Trophoblast cell (in vitro differentiated cells and primary cell): ENCODE data around the gene MYCT1.

Experiments used
- DNase-seq, 2 donors: peaks; one replicate each; pipeline ENCODE4 v3.0.0-alpha.2; 2016
- H2AFZ ChIP-seq: 2 replicates; pipeline ENCODE4 v1.6.1; 2013; ENCODE audit warnings: low read length, moderate library complexity, mild to moderate bottlenecking; ENCODE audit not compliant: insufficient read depth, poor library complexity
- H2AK5ac ChIP-seq: 2 replicates; pipeline ENCODE4 v1.6.1; 2013; ENCODE audit warnings: mild to moderate bottlenecking, low read length
- H2BK120ac ChIP-seq: 2 replicates; pipeline ENCODE4 v1.6.1; 2013; ENCODE audit warnings: low read length, mild to moderate bottlenecking, moderate library complexity; ENCODE audit not compliant: insufficient read depth, poor library complexity
- H2BK12ac ChIP-seq: 2 replicates; pipeline ENCODE4 v1.6.1; 2013; ENCODE audit warnings: mild to moderate bottlenecking, low read length, moderate library complexity
- H2BK5ac ChIP-seq: 2 replicates; pipeline ENCODE4 v1.6.1; 2013; ENCODE audit warnings: low read length, low read depth, moderate library complexity, mild to moderate bottlenecking; ENCODE audit not compliant: poor library complexity
- H3K14ac ChIP-seq: 2 replicates; pipeline ENCODE4 v1.6.1; 2013; ENCODE audit warnings: mild to moderate bottlenecking, low read length
- H3K18ac ChIP-seq: 2 replicates; pipeline ENCODE4 v1.6.1; 2013; ENCODE audit warnings: mild to moderate bottlenecking, low read length
- H3K23ac ChIP-seq: 2 replicates; pipeline ENCODE4 v1.6.1; 2013; ENCODE audit warnings: low read length
- H3K27ac ChIP-seq: 2 replicates; pipeline ENCODE4 v1.5.1; 2013; ENCODE audit warnings: low read depth, mild to moderate bottlenecking, inconsistent platforms, low read length, moderate library complexity
- H3K27me3 ChIP-seq: 2 replicates; pipeline ENCODE4 v1.6.1; 2013; ENCODE audit warnings: inconsistent platforms, mild to moderate bottlenecking, low read length, moderate library complexity; ENCODE audit not compliant: insufficient read depth
- H3K36me3 ChIP-seq, 2 experiments: 1 replicate in 1 of 2; 2 replicates in 1 of 2; pipeline ENCODE4 v1.6.1; 2013; ENCODE audit warnings: low read length in 2 of 2, mild to moderate bottlenecking in 2 of 2, moderate library complexity in 1 of 2; ENCODE audit not compliant: insufficient read depth in 2 of 2, control insufficient read depth in 1 of 2
- H3K4ac ChIP-seq: 2 replicates; pipeline ENCODE4 v1.6.1; 2013; ENCODE audit warnings: low read depth, mild to moderate bottlenecking, low read length, moderate library complexity
- H3K4me1 ChIP-seq, 2 experiments: 1 replicate in 1 of 2; 2 replicates in 1 of 2; pipeline ENCODE4 v1.6.1; 2013; ENCODE audit warnings: low read length in 2 of 2, mild to moderate bottlenecking in 2 of 2, moderate library complexity in 1 of 2; ENCODE audit not compliant: insufficient read depth in 2 of 2, control insufficient read depth in 1 of 2
- H3K4me2 ChIP-seq: 2 replicates; pipeline ENCODE4 v1.6.1; 2013; ENCODE audit warnings: inconsistent platforms, mild to moderate bottlenecking, low read length, moderate library complexity
- H3K4me3 ChIP-seq: 2 replicates; pipeline ENCODE4 v1.5.1; 2013; ENCODE audit warnings: mild to moderate bottlenecking, low read depth, low read length, inconsistent platforms
- H3K79me1 ChIP-seq: one replicate; pipeline ENCODE4 v1.6.1; 2013; ENCODE audit warnings: low read length
- H3K79me2 ChIP-seq: 2 replicates; pipeline ENCODE4 v1.6.1; 2013; ENCODE audit warnings: low read length, mild to moderate bottlenecking; ENCODE audit not compliant: control insufficient read depth, insufficient read depth, poor library complexity
- H3K9ac ChIP-seq: 2 replicates; pipeline ENCODE4 v1.6.1; 2013; ENCODE audit warnings: mild to moderate bottlenecking, low read length
- H3K9me3 ChIP-seq: 2 replicates; pipeline ENCODE4 v1.6.1; 2013; ENCODE audit warnings: low read depth, mild to moderate bottlenecking, control low read depth, inconsistent platforms, low read length; ENCODE audit not compliant: insufficient read depth
- H4K12ac ChIP-seq: 2 replicates; pipeline ENCODE4 v1.6.1; 2013; ENCODE audit warnings: low read depth, mild to moderate bottlenecking, low read length, moderate library complexity
- H4K8ac ChIP-seq: 2 replicates; pipeline ENCODE4 v1.6.1; 2013; ENCODE audit warnings: low read depth, mild to moderate bottlenecking, low read length, moderate library complexity
- H4K91ac ChIP-seq: one replicate; pipeline ENCODE4 v1.6.1; 2013; ENCODE audit warnings: low read depth, mild to moderate bottlenecking, low read length, moderate library complexity
- WGBS: extraction: QIAGEN DNeasy Blood & Tissue Kit; methylation state at CpG from one replicate; pipeline ENCODE4 v1.1.7; 2013; ENCODE audit warnings: missing lambda C conversion rate; ENCODE audit not compliant: insufficient read length, insufficient coverage; ENCODE audit errors: extremely low coverage; 5-methylcytosine and 5-hydroxymethylcytosine counted together

Gene MYCT1

GRCh38 chr6:152771061-152771687 is 73.5 kb downstream of the MYCT1 start:
- Histone ChIP-seq H3K36me3 (no peaks in the 10 kb centered on the region), H3K9me3 (peaks cover 3% of the 10 kb centered on the region), H3K79me2 (no peaks in the 10 kb centered on the region), H4K8ac (no peak overlapping the region), H3K23ac (no peak overlapping the region), H3K4me2 (no peak overlapping the region), H3K18ac (no peak overlapping the region), H3K79me1 (no peaks in the 10 kb centered on the region), H4K91ac (no peak overlapping the region), H3K14ac (no peak overlapping the region), H4K12ac (no peak overlapping the region), H2BK120ac (no peak overlapping the region), H3K4me3 (no peak overlapping the region), H2AK5ac (no peak overlapping the region), H3K27me3 (no peaks in the 10 kb centered on the region), H2BK12ac (no peak overlapping the region), H2BK5ac (no peak overlapping the region), H2AFZ (no peak overlapping the region), H3K4me1 (no peaks in the 10 kb centered on the region), H3K27ac (no peak overlapping the region), H3K9ac (no peak overlapping the region), H3K4ac (no peak overlapping the region)
- WGBS, result no CpG with 5 or more reads among the region's 5 CpGs
- DNase-seq, result no peak
